AG04449 (cell line): ENCODE data around the gene PRDX2.

Source experiments
- CTCF ChIA-PET: fragments of 350-600 bp; formaldehyde crosslinking; extraction: SDS; loops from one replicate; lab custom pipeline; 2021; ENCODE audit warnings: antibody characterized with exemption; lab: Yijun Ruan, JAX
- POLR2A ChIA-PET: fragments of 400-600, 350-600 bp; formaldehyde crosslinking; extraction: SDS; loops from one replicate; lab custom pipeline; 2020; ENCODE audit warnings: antibody characterized with exemption, inconsistent platforms; lab: Yijun Ruan, JAX
- DNase-seq: peaks from one replicate; pipeline ENCODE4 v3.0.0-alpha.2; 2010; ENCODE audit warnings: low read depth, low spot score
- H3K4me3 ChIP-seq: 2 replicates; pipeline ENCODE4 v1.5.1; 2011; ENCODE audit warnings: low read depth, mild to moderate bottlenecking, control low read depth, low read length
- TF ChIP-seq, protein P1 (sequence below): IDR thresholded peaks from one replicate; pipeline ENCODE4 v1.5.1; 2011; ENCODE audit warnings: mild to moderate bottlenecking, moderate library complexity, low read length, control low read depth, inconsistent platforms; ENCODE audit not compliant: insufficient read depth; ENCODE audit errors: missing control alignments

The PRDX2 gene

DNA sequence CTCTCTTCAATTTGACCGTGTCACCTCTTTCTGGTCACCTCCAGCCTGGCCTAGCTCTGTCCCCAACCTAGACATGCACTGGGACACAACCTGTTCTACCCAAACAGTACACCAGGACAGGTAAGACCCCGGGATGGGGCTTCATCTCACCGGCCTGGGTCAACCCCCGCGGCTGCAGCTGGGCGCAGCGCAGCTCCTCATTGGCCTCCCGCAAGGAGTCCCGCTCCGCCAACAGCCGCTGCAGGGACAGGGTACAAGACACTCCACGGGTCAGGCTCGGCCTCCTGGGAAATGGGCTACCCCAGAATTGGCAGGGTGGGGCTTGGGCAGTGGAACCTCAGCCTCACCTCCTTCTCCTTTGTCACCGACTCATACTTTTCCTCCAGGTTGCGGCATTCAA is 33.9 kb downstream of the PRDX2 start:
- no peak for DNase-seq
- H3K4me3 ChIP-seq: no peak overlapping the region
- TF ChIP-seq, protein P1, sequence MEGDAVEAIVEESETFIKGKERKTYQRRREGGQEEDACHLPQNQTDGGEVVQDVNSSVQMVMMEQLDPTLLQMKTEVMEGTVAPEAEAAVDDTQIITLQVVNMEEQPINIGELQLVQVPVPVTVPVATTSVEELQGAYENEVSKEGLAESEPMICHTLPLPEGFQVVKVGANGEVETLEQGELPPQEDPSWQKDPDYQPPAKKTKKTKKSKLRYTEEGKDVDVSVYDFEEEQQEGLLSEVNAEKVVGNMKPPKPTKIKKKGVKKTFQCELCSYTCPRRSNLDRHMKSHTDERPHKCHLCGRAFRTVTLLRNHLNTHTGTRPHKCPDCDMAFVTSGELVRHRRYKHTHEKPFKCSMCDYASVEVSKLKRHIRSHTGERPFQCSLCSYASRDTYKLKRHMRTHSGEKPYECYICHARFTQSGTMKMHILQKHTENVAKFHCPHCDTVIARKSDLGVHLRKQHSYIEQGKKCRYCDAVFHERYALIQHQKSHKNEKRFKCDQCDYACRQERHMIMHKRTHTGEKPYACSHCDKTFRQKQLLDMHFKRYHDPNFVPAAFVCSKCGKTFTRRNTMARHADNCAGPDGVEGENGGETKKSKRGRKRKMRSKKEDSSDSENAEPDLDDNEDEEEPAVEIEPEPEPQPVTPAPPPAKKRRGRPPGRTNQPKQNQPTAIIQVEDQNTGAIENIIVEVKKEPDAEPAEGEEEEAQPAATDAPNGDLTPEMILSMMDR: no peak
- POLR2A ChIA-PET: interaction anchor here (2.2 kb wide), 1 partner anchor 25 kb away, joined by 51 read pairs; the partner anchor contains the start of gene JUNB
- CTCF ChIA-PET: interaction anchor here (16.0 to 29.3 kb wide), 4 partner anchors 9 to 81 kb away, joined by 311 to 1565 read pairs (median 542); partner anchors contain the start of genes BEST2, GET3, HOOK2 and JUNB

DNA sequence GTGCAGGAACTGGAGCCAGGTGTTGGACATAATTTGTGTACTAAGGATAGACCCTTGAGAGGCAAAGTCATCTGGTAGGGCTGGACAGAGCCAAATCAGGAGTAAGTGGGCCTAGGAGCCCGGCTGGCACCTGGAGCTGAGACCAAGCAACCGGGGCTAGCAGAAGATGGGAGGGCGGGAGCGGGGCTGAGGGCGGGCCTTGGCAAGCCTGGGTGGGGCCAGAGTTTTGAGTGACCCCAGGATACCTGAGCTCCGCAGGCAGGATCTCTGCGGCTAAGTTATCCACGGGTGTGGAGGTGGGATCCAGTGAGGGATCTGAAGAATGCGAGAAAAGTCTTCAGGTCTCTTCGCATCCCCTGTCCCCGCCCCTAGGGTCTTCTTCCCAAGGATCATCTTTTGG is 34.5 kb downstream of the PRDX2 start:
- H3K4me3 ChIP-seq: no peak overlapping the region
- DNase-seq: no peak
- ChIA-PET CTCF (interaction anchor here (1.9 to 29.3 kb wide), 6 partner anchors 9 to 113 kb away, joined by 7 to 1565 read pairs (median 368); partner anchors contain the start of genes BEST2, GET3, HOOK2 and JUNB), POLR2A (interaction anchor here (2.2 kb wide), 1 partner anchor 25 kb away, joined by 51 read pairs; the partner anchor contains the start of gene JUNB)
- TF ChIP-seq, protein P1: no peak

DNA sequence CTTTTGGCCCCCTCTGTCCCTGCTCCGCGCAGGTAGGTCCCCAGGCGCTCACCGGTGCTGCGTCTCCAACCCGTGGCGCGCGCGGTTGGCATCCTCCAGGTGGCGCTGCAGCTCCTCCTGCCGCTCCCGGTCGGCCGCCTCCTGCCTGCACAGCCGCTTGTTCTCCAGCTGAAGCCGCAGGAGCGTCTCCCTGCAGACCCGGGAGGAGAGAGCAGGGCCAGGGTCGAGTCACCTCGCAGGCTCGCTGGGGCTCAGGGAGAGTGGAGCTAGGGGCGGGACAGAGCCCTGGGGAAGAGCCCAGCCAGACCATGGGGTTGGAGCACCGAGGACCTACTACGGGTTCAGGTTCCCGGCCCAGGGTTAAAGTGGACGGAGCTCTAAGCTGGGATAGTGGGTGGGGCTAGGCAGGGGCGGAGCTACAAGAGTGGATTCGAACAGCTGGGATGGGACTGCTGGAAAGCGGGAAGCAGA is 35.5 kb downstream of the PRDX2 start:
- DNase-seq: no peak
- TF ChIP-seq, protein P1: peak; percentile 99
- H3K4me3 ChIP-seq: peak overlapping the region; percentile 68
- ChIA-PET CTCF (interaction anchor here (0.6 to 29.3 kb wide), 32 partner anchors 10 to 199 kb away, joined by 3 to 1565 read pairs (median 5); partner anchors contain the start of genes BEST2, GET3, HOOK2 and JUNB), POLR2A (interaction anchor here (0.6 to 2.2 kb wide), 6 partner anchors 8 to 1032 kb away, joined by 3 to 51 read pairs (median 5); partner anchors contain the start of gene JUNB)

DNA sequence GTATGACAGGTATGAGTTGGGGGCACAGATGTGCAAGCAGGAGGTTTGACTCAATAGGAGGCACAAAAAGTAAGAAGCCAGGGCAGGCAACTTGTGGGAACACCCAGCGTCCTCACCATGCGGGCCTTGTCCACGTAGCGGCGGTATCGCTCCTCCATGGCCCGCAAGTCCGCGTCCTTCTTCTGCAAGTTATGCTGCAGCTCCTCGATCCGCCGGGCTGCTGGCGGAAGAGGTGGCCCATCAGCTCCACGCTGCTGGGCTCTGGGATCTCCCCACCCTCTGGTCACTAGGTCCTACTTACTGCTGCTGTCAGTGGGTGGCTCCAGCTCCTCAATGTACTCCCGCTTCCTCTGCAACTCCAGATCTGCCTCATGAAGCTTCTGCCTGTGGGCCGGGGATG is 36.9 kb downstream of the PRDX2 start:
- TF ChIP-seq, protein P1: no peak
- no peak for DNase-seq
- CTCF ChIA-PET: interaction anchor here (0.9 to 29.3 kb wide), 14 partner anchors 12 to 201 kb away, joined by 3 to 1565 read pairs (median 8); partner anchors contain the start of genes BEST2, GET3, HOOK2 and JUNB
- no peak overlapping the region for H3K4me3 ChIP-seq
- POLR2A ChIA-PET: interaction anchor here (0.6 to 1.3 kb wide), 2 partner anchors 27 to 28 kb away, joined by 3 read pairs; partner anchors contain the start of gene JUNB

DNA sequence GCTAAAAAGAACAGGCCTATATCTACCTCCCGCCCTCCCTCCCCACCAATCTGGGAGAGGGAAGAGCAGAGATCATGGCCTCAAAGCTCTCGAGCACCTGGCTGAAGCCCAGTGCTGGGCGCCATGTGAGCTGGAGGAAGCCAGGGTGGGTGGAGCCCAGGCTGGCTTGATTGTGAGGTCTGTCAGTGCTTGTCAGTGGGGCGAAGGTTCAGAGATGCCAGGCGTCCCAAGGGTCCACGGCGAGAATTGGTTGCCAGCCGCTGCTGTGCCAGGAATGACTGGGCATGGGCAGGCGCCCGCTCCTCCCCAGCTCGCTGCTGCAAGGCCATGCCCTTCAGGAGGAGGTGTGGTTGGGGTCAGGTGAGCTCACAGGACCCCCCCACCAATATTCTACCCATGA is 38.5 kb downstream of the PRDX2 start:
- CTCF ChIA-PET: interaction anchor here (0.6 to 29.3 kb wide), 10 partner anchors 13 to 117 kb away, joined by 3 to 1565 read pairs (median 5); partner anchors contain the start of genes BEST2, GET3, HOOK2 and JUNB
- no peak for DNase-seq
- no peak overlapping the region for H3K4me3 ChIP-seq
- POLR2A ChIA-PET: interaction anchor here (0.6 to 1.0 kb wide), 2 partner anchors 26 to 28 kb away, joined by 3 read pairs; partner anchors contain the start of genes GET3 and JUNB
- TF ChIP-seq, protein P1: no peak

DNA sequence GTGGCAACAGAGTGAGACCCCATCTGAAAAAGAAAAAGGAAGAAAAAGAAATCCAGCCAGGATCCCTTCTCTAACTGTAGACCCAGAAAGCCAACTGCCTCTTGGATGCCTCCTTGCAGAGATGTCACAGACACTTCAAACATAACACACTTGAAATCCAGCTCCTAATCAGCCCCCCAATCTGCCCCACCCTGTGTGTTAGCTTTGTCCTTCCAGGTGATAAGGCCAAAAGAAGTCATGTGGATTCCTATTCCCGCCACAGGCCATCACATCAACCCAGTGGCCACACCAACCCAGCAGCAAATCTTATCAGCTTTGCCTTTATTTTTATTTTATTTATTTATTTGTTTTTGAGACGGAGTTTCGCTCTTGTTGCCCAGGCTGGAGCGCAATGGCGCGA is 41.9 kb downstream of the PRDX2 start:
- ChIA-PET CTCF (interaction anchor here (0.6 to 31.4 kb wide), 25 partner anchors 3 to 206 kb away, joined by 3 to 1565 read pairs (median 5); partner anchors contain the start of genes BEST2, FBXW9, GET3 and HOOK2), POLR2A (interaction anchor here (1.2 to 2.1 kb wide), 3 partner anchors 32 to 87 kb away, joined by 3 to 9 read pairs (median 3); partner anchors contain the start of gene JUNB)
- TF ChIP-seq, protein P1: no peak

More for the DNA sequence above, 41.9 kb downstream of the PRDX2 start:
- no peak for DNase-seq
- H3K4me3 ChIP-seq: no peak overlapping the region
